ENCODE measurements around the gene TARBP1. TPM values are rescaled to one million over a fixed set of nuclear protein-coding genes. Genes with fewer than 3 reads are reported as not detected.
A peak's percentile ranks its signal among the peaks of the same experiment; 100 is the strongest.
"Not testable (repeated sequence)": the region's sequence is repeated elsewhere in the genome, so short reads cannot be mapped to it uniquely, and the experiment has no call there.

The TARBP1 gene
- total RNA-seq, 4 donors from 2014 or later: 24.9 to 48.9 (median 34.4) TPM

GRCh38 chr1:234381699-234382555 lies 97.1 kb downstream of the TARBP1 start:
- Histone ChIP-seq H3K36me3 (peaks cover 0 to 64% (median 2%) of the 10 kb centered on the region in 3 donors), H3K4me1 (no peaks in the 10 kb centered on the region), H3K9me3 (no peaks in the 10 kb centered on the region), H3K27me3 (no peaks in the 10 kb centered on the region), H3K27ac (no peak overlapping the region), H3K4me3 (no peak overlapping the region)
- 87 to 91% methylated on average over 10 of the region's 10 CpGs for WGBS, 2 donors
- DNase-seq (ENCODE audit: low spot score in 2 of 2): no peak
- TF ChIP-seq EP300 (IDR thresholded peaks at IDR 0.05): no peak
- TF ChIP-seq, protein P1, sequence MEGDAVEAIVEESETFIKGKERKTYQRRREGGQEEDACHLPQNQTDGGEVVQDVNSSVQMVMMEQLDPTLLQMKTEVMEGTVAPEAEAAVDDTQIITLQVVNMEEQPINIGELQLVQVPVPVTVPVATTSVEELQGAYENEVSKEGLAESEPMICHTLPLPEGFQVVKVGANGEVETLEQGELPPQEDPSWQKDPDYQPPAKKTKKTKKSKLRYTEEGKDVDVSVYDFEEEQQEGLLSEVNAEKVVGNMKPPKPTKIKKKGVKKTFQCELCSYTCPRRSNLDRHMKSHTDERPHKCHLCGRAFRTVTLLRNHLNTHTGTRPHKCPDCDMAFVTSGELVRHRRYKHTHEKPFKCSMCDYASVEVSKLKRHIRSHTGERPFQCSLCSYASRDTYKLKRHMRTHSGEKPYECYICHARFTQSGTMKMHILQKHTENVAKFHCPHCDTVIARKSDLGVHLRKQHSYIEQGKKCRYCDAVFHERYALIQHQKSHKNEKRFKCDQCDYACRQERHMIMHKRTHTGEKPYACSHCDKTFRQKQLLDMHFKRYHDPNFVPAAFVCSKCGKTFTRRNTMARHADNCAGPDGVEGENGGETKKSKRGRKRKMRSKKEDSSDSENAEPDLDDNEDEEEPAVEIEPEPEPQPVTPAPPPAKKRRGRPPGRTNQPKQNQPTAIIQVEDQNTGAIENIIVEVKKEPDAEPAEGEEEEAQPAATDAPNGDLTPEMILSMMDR (IDR thresholded peaks at IDR 0.05): no peak
- no peak for TF ChIP-seq POLR2A (IDR thresholded peaks at IDR 0.05)

GRCh38 chr1:234379591-234380109 lies 99.3 kb downstream of the TARBP1 start:
- H3K36me3 ChIP-seq: peaks cover 0 to 68% (median 2%) of the 10 kb centered on the region in 3 donors
- H3K27me3 ChIP-seq; H3K9me3 ChIP-seq; H3K4me3 ChIP-seq; H3K27ac ChIP-seq; DNase-seq (ENCODE audit: low spot score in 2 of 2); H3K4me1 ChIP-seq: not testable (repeated sequence)
- WGBS, 2 donors: 94 to 95% methylated on average over 5 of the region's 5 CpGs

DNA sequence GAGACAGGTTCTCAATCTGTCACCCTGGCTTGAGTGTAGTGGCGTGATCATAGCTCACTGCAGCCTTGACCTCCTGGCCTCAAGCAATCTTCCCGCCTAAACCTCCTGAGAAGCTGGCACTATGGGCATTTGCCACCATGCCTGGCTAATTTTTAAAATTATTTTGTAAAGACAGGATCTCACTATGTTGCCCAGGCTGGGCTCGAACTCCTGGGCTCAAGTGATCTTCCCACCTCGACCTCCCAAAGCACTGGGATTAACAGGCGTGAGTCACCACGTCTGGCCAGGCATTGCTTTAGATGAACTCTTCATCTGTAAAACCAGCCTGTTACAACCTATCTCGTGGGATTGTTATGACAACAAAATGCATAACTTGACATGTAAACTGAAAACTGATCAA lies 103.3 kb downstream of the TARBP1 start:
- no peak overlapping the region for H3K4me3 ChIP-seq
- TF ChIP-seq, protein P1 (IDR thresholded peaks at IDR 0.05): no peak
- TF ChIP-seq POLR2A (IDR thresholded peaks at IDR 0.05) (no peak), EP300 (IDR thresholded peaks at IDR 0.05) (no peak)
- H3K9me3 ChIP-seq: no peaks in the 10 kb centered on the region
- no peaks in the 10 kb centered on the region for H3K27me3 ChIP-seq
- WGBS, 2 donors: 87 to 93% methylated on average over 7 of the region's 7 CpGs
- no peak for DNase-seq (ENCODE audit: low spot score in 2 of 2)
- H3K36me3 ChIP-seq: peaks cover 0 to 53% (median 2%) of the 10 kb centered on the region in 3 donors
- H3K27ac ChIP-seq: no peak overlapping the region
- H3K4me1 ChIP-seq: peaks cover 0 to 27% (median 14%) of the 10 kb centered on the region in 4 donors

GRCh38 chr1:234373959-234374254 lies 105.1 kb downstream of the TARBP1 start:
- peak overlapping the region; percentile 68 to 93 (median 76) for H3K4me3 ChIP-seq
- peaks cover 0 to 36% (median 2%) of the 10 kb centered on the region in 3 donors for H3K36me3 ChIP-seq
- peaks cover 0 to 27% (median 14%) of the 10 kb centered on the region in 4 donors for H3K4me1 ChIP-seq
- H3K9me3 ChIP-seq: no peaks in the 10 kb centered on the region
- TF ChIP-seq POLR2A (IDR thresholded peaks at IDR 0.05): no peak
- TF ChIP-seq EP300 (IDR thresholded peaks at IDR 0.05): no peak
- TF ChIP-seq, protein P1 (IDR thresholded peaks at IDR 0.05): no peak
- WGBS, 2 donors: 5% methylated on average over 6 of the region's 6 CpGs
- DNase-seq (ENCODE audit: low spot score in 2 of 2): no peak
- H3K27ac ChIP-seq: peak overlapping the region; percentile 89 to 97 (median 96)
- H3K27me3 ChIP-seq: no peaks in the 10 kb centered on the region

GRCh38 chr1:234373064-234373958 lies 105.7 kb downstream of the TARBP1 start, which contains the start of gene COA6:
Gene COA6 (plus strand): TSS chr1:234373456. CDS start chr1:234373467, 11 bp downstream.
- H3K4me3 ChIP-seq: peak within 1 kb of the TSS; percentile 68 to 93 (median 76)
- peak within 1 kb of the TSS; percentile 89 to 97 (median 96) for H3K27ac ChIP-seq
- WGBS, 2 donors: 1% methylated on average over 51 to 62 of the region's 62 CpGs
- TF ChIP-seq POLR2A (IDR thresholded peaks at IDR 0.05): peak; percentile 18 to 63
- TF ChIP-seq, protein P1 (IDR thresholded peaks at IDR 0.05): peak in 1 of 5 experiments; percentile 53
- TF ChIP-seq EP300 (IDR thresholded peaks at IDR 0.05): peak; percentile 89 to 93
- H3K27me3 ChIP-seq: no peaks in the 10 kb centered on the region
- H3K36me3 ChIP-seq: peaks cover 0 to 31% (median 2%) of the 10 kb centered on the region in 3 donors
- peaks cover 0 to 27% (median 14%) of the 10 kb centered on the region in 4 donors for H3K4me1 ChIP-seq
- DNase-seq (ENCODE audit: low spot score in 2 of 2): peak; percentile 79 to 92
- no peaks in the 10 kb centered on the region for H3K9me3 ChIP-seq

Data from tibial nerve (tissue), 4 donors.